ENCODE data around the gene TBC1D22B. TPM values are rescaled to one million over a fixed set of nuclear protein-coding genes. Genes with fewer than 3 reads are reported as not detected.
"Not testable (repeated sequence)": the region's sequence is repeated elsewhere in the genome, so short reads cannot be mapped to it uniquely, and the experiment has no call there.

The TBC1D22B gene
- total RNA-seq, 2 experiments from 2014 or later: 8.0 to 12.3 TPM

DNA sequence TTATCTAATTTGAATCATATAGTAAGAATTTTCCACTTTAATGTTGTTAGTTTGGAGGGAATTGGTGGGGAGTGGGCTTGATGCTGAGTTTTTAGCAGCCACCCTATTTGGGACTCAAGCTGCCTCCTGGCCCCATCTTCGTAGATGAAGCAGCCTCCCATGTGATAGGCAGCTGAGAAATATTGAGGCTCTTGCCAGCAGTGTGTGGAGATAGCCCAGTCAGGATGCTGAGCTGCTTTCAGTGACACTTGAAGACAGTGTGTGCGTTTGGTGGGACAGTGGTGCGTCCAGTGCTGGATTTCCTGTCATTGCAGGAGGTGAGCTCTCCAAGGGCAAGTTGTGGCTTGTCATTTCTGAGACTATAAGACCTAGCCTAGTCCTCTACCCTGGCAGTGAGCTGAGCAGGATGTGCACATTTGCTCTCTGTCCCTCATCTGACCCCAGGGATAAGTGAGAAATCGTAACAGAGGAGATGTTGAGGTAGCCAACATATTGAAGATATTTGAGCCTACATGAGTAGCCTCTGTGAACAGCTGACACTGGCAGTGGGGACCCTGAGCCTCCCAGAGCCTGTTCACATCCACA, 48.4 kb downstream of the TBC1D22B start:
- TF ChIP-seq, protein P1, sequence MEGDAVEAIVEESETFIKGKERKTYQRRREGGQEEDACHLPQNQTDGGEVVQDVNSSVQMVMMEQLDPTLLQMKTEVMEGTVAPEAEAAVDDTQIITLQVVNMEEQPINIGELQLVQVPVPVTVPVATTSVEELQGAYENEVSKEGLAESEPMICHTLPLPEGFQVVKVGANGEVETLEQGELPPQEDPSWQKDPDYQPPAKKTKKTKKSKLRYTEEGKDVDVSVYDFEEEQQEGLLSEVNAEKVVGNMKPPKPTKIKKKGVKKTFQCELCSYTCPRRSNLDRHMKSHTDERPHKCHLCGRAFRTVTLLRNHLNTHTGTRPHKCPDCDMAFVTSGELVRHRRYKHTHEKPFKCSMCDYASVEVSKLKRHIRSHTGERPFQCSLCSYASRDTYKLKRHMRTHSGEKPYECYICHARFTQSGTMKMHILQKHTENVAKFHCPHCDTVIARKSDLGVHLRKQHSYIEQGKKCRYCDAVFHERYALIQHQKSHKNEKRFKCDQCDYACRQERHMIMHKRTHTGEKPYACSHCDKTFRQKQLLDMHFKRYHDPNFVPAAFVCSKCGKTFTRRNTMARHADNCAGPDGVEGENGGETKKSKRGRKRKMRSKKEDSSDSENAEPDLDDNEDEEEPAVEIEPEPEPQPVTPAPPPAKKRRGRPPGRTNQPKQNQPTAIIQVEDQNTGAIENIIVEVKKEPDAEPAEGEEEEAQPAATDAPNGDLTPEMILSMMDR (conservative IDR thresholded peaks at IDR 0.05; ENCODE audit: low read length): no peak
- TF ChIP-seq EZH2phosphoT487 (IDR thresholded peaks at IDR 0.05; ENCODE audit: borderline replicate concordance, low read depth, low read length): no peak
- Histone ChIP-seq H3K4me3 (ENCODE audit: low read depth, low read length, poor library complexity, severe bottlenecking) (no peak overlapping the region), H4K20me1 (ENCODE audit: insufficient read depth, low read length) (no peaks in the 10 kb centered on the region), H3K9me2 (ENCODE audit: insufficient read depth, low read length) (no peaks in the 10 kb centered on the region), H2AFZ (ENCODE audit: low read length) (no peak overlapping the region), H3K9me3 (ENCODE audit: low read length) (no peaks in the 10 kb centered on the region), H3K36me3 (ENCODE audit: insufficient read depth, low read length) (peaks cover 5% of the 10 kb centered on the region; the same call in 1 of the 2 replicates), H3K4me2 (ENCODE audit: low read length) (no peak overlapping the region), H3K79me2 (ENCODE audit: insufficient read depth, low read depth, low read length) (no peaks in the 10 kb centered on the region), H3K27ac (ENCODE audit: low read depth, low read length, poor library complexity, severe bottlenecking) (no peak overlapping the region), H3K4me1 (ENCODE audit: insufficient read depth, low read length, poor library complexity, severe bottlenecking) (no peaks in the 10 kb centered on the region)
- intact Hi-C loops (cut with micrococcal nuclease; ENCODE audit: unreplicated experiment): no loop called here
- ChIA-PET POLR2A (no interaction called here), CTCF (ENCODE audit: unreplicated experiment) (no interaction called here)
- no TSS peak for BruUV-seq (replicated peaks)
- DNase-seq (ENCODE audit: low spot score): no peak

DNA sequence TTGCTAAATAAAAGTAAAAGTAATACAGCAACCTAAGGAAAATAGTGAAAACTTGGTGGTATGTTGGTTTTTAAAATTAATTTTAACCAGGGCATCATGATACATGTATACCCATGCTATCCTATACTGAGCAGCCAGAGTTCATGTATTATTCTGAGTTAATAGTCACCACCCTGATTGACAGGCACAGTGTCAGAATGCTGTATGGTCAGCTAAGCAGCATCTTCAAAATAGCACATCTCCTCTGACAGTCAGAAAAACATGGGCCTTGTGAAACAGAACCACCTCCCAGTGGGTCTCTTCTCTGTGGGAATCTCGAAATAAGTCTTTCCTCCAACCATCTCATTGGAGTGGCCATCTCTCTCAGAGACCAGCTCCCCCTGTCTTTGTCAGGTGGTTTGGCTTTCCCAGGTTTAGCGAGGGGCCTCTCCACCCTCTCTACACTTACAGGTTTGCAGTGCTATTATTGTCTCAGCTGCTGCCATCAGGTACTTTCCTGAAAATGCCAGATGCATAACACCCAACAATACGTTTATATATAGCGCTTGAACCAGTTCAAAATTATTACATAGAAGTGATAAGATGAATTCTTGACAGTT, 49.2 kb downstream of the TBC1D22B start:
- Histone ChIP-seq H3K4me3 (ENCODE audit: low read depth, low read length, poor library complexity, severe bottlenecking) (no peak overlapping the region), H3K4me1 (ENCODE audit: insufficient read depth, low read length, poor library complexity, severe bottlenecking) (no peaks in the 10 kb centered on the region), H3K4me2 (ENCODE audit: low read length) (no peak overlapping the region), H3K9me3 (ENCODE audit: low read length) (no peaks in the 10 kb centered on the region), H3K9me2 (ENCODE audit: insufficient read depth, low read length) (no peaks in the 10 kb centered on the region), H4K20me1 (ENCODE audit: insufficient read depth, low read length) (no peaks in the 10 kb centered on the region), H2AFZ (ENCODE audit: low read length) (no peak overlapping the region), H3K36me3 (ENCODE audit: insufficient read depth, low read length) (peaks cover 5% of the 10 kb centered on the region; the same call in 1 of the 2 replicates), H3K27ac (ENCODE audit: low read depth, low read length, poor library complexity, severe bottlenecking) (no peak overlapping the region), H3K79me2 (ENCODE audit: insufficient read depth, low read depth, low read length) (no peaks in the 10 kb centered on the region)
- no peak for DNase-seq (ENCODE audit: low spot score)
- no TSS peak for BruUV-seq (replicated peaks)
- POLR2A ChIA-PET: no interaction called here
- intact Hi-C loops (cut with micrococcal nuclease; ENCODE audit: unreplicated experiment): no loop called here
- TF ChIP-seq EZH2phosphoT487 (IDR thresholded peaks at IDR 0.05; ENCODE audit: borderline replicate concordance, low read depth, low read length): no peak
- TF ChIP-seq, protein P1 (conservative IDR thresholded peaks at IDR 0.05; ENCODE audit: low read length): 0 out of 2 replicates have a peak, but pooled peaks have one; percentile 14
- CTCF ChIA-PET (ENCODE audit: unreplicated experiment): no interaction called here

DNA sequence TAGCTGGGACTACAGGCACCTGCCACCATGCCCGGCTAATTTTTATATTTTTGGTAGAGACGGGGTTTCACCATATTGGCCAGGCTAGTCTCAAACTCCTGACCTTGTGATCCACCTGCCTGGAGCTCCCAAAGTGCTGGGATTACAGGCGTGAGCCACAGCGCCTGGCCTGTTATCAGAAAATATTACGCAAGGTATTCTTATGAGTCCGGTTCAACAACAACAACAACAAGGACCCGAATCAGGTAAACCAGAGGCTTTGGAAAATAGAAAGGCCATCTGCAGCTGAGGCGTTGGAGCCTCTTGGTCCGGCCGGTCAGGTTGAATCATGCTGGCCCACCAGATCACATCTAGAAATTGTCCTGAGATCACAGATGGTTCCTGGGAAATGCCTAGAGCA, 49.9 kb downstream of the TBC1D22B start:
- H3K27ac ChIP-seq (ENCODE audit: low read depth, low read length, poor library complexity, severe bottlenecking); H3K9me3 ChIP-seq (ENCODE audit: low read length); H3K4me1 ChIP-seq (ENCODE audit: insufficient read depth, low read length, poor library complexity, severe bottlenecking); H3K36me3 ChIP-seq (ENCODE audit: insufficient read depth, low read length); intact Hi-C loops (cut with micrococcal nuclease; ENCODE audit: unreplicated experiment); H2AFZ ChIP-seq (ENCODE audit: low read length); H3K9me2 ChIP-seq (ENCODE audit: insufficient read depth, low read length); BruUV-seq (replicated peaks); H3K4me3 ChIP-seq (ENCODE audit: low read depth, low read length, poor library complexity, severe bottlenecking); DNase-seq (ENCODE audit: low spot score); H3K79me2 ChIP-seq (ENCODE audit: insufficient read depth, low read depth, low read length); H3K4me2 ChIP-seq (ENCODE audit: low read length); H4K20me1 ChIP-seq (ENCODE audit: insufficient read depth, low read length); CTCF ChIA-PET (ENCODE audit: unreplicated experiment): not testable (repeated sequence)
- POLR2A ChIA-PET: interaction anchor here (0.7 to 0.8 kb wide), 2 partner anchors 31 to 166 kb away, joined by 3 to 4 read pairs; no protein-coding TSS in a partner anchor
